HG02981 (cell line): ENCODE data around the gene NINJ1.

Source experiments
- ATAC-seq: cut with Tn5 transposase; IDR thresholded peaks from one replicate; pipeline ENCODE4 v1.9.1; 2021; ENCODE audit warnings: mild to moderate bottlenecking, moderate library complexity; ENCODE audit not compliant: unreplicated experiment

The NINJ1 gene

GRCh38 chr9:93133681-93134014 is 403 bp downstream of the NINJ1 start:
- ATAC-seq = no peak

- ATAC-seq = peak; percentile 49
Observed at GRCh38 chr9:93132946-93133680, 938 bp downstream of the NINJ1 start.

GRCh38 chr9:93132287-93132927 is 1.6 kb downstream of the NINJ1 start:
- no peak for ATAC-seq

- ATAC-seq = no peak
Observed at GRCh38 chr9:93131599-93132286, 2.3 kb downstream of the NINJ1 start.

- ATAC-seq = no peak
Observed at GRCh38 chr9:93130861-93131481, 3.1 kb downstream of the NINJ1 start.

GRCh38 chr9:93129691-93130500 is 4.2 kb downstream of the NINJ1 start:
- no peak for ATAC-seq

GRCh38 chr9:93129286-93129685 is 4.8 kb downstream of the NINJ1 start:
- ATAC-seq = no peak

GRCh38 chr9:93128715-93129224 is 5.3 kb downstream of the NINJ1 start:
- ATAC-seq = no peak

- ATAC-seq = no peak
Observed at GRCh38 chr9:93128011-93128714, 5.9 kb downstream of the NINJ1 start.

GRCh38 chr9:93127395-93127911 is 6.6 kb downstream of the NINJ1 start:
- no peak for ATAC-seq

GRCh38 chr9:93126825-93127368 is 7.2 kb downstream of the NINJ1 start:
- ATAC-seq = no peak

GRCh38 chr9:93126151-93126781 is 7.8 kb downstream of the NINJ1 start:
- ATAC-seq = no peak

- ATAC-seq = no peak
Observed at GRCh38 chr9:93125331-93125894, 8.6 kb downstream of the NINJ1 start.

GRCh38 chr9:93124793-93125192 is 9.3 kb downstream of the NINJ1 start:
- no peak for ATAC-seq

GRCh38 chr9:93123561-93124283 is 10.3 kb downstream of the NINJ1 start:
- ATAC-seq = no peak

GRCh38 chr9:93122721-93123221 is 11.3 kb downstream of the NINJ1 start:
- no peak for ATAC-seq

GRCh38 chr9:93121316-93122241 is 12.5 kb downstream of the NINJ1 start:
- ATAC-seq = no peak
